AG04450 (cell line): Measurements from ENCODE around the gene OTOG. TPM values are rescaled to one million over a fixed set of nuclear protein-coding genes. Genes with fewer than 3 reads are reported as not detected.

Experiments
- CTCF ChIA-PET: fragments of 300-600, 350-600 bp; formaldehyde crosslinking; extraction: SDS; loops from one replicate; lab custom pipeline; 2022; ENCODE audit warnings: antibody characterized with exemption, inconsistent platforms; lab: Charles Lee
- POLR2A ChIA-PET: fragments of 350-600 bp; formaldehyde crosslinking; extraction: SDS; loops from one replicate; lab custom pipeline; 2021; ENCODE audit warnings: antibody characterized with exemption, inconsistent platforms; lab: Yijun Ruan, JAX
- DNase-seq: peaks from one replicate; pipeline ENCODE4 v3.0.0-alpha.2; 2011; ENCODE audit warnings: low read depth, low spot score
- H3K27ac ChIP-seq: one replicate; pipeline ENCODE4 v1.5.1; 2012; ENCODE audit warnings: low read depth, low read length, control low read depth
- H3K27me3 ChIP-seq: one replicate; pipeline ENCODE4 v1.6.0; 2012; ENCODE audit warnings: low read length; ENCODE audit not compliant: control insufficient read depth, insufficient read depth
- H3K4me3 ChIP-seq: 2 replicates; pipeline ENCODE4 v1.5.1; 2011; ENCODE audit warnings: mild to moderate bottlenecking, low read depth, low read length, control low read depth
- H3K9me3 ChIP-seq: 2 replicates; pipeline ENCODE4 v1.5.1; 2012; ENCODE audit warnings: low read length; ENCODE audit not compliant: control insufficient read depth, insufficient read depth
- CTCF ChIP-seq: IDR thresholded peaks from 2 replicates; pipeline ENCODE4 v1.5.1; 2011; ENCODE audit warnings: low read depth, low read length, control low read depth, inconsistent platforms
- polyA plus RNA-seq: library from polyadenylated mRNA; depleted of rRNA; stranded (reverse); fragments of >200 nt; gene quantifications from 2 replicates; pipeline ENCODE4 v1.2.3, GENCODE V29; 2011

Gene OTOG
- polyA plus RNA-seq, 1 experiment: not detected

GRCh38 chr11:17512101-17512500, 35.0 kb upstream of the OTOG start:
- POLR2A ChIA-PET: no interaction called here
- TF ChIP-seq CTCF: no peak
- CTCF ChIA-PET: interaction anchor here (1.3 to 3.3 kb wide), 2 partner anchors 16 to 128 kb away, joined by 5 to 16 read pairs; no protein-coding TSS in a partner anchor
- Histone ChIP-seq H3K4me3 (no peak overlapping the region), H3K27me3 (peaks cover 11% of the 10 kb centered on the region), H3K9me3 (no peaks in the 10 kb centered on the region), H3K27ac (no peak overlapping the region)
- no peak for DNase-seq

GRCh38 chr11:17513853-17514252, 33.2 kb upstream of the OTOG start:
- Histone ChIP-seq H3K9me3 (no peaks in the 10 kb centered on the region; the same call in 1 of the 2 replicates), H3K4me3 (no peak overlapping the region), H3K27ac (no peak overlapping the region), H3K27me3 (peaks cover 9% of the 10 kb centered on the region)
- no peak for DNase-seq
- ChIA-PET POLR2A (no interaction called here), CTCF (interaction anchor here (3.3 kb wide), 1 partner anchor 14 kb away, joined by 16 read pairs; no protein-coding TSS in a partner anchor)
- TF ChIP-seq CTCF: no peak

GRCh38 chr11:17514476-17514875, 32.6 kb upstream of the OTOG start:
- Histone ChIP-seq H3K27ac (no peak overlapping the region), H3K27me3 (peaks cover 7% of the 10 kb centered on the region), H3K4me3 (no peak overlapping the region), H3K9me3 (no peaks in the 10 kb centered on the region; the same call in 1 of the 2 replicates)
- ChIA-PET POLR2A (no interaction called here), CTCF (interaction anchor here (0.6 to 3.3 kb wide), 2 partner anchors 13 kb away, joined by 3 to 16 read pairs; no protein-coding TSS in a partner anchor)
- TF ChIP-seq CTCF: no peak
- DNase-seq: no peak

- TF ChIP-seq CTCF: no peak
- DNase-seq: no peak
- ChIA-PET CTCF (interaction anchor here (5.3 kb wide), 1 partner anchor 12 kb away, joined by 31 read pairs; no protein-coding TSS in a partner anchor), POLR2A (no interaction called here)
- H3K27ac ChIP-seq: no peak overlapping the region
- no peak overlapping the region for H3K4me3 ChIP-seq
- H3K27me3 ChIP-seq: peaks cover 7% of the 10 kb centered on the region
- no peaks in the 10 kb centered on the region; the same call in 1 of the 2 replicates for H3K9me3 ChIP-seq
Observed at GRCh38 chr11:17515443-17516176, 31.4 kb upstream of the OTOG start.

- Histone ChIP-seq H3K27ac (no peak overlapping the region), H3K27me3 (peaks cover 7% of the 10 kb centered on the region), H3K9me3 (no peaks in the 10 kb centered on the region; the same call in 1 of the 2 replicates), H3K4me3 (no peak overlapping the region)
- DNase-seq: no peak
- TF ChIP-seq CTCF: no peak
- ChIA-PET CTCF (interaction anchor here (5.3 kb wide), 1 partner anchor 11 kb away, joined by 31 read pairs; no protein-coding TSS in a partner anchor), POLR2A (no interaction called here)
Observed at GRCh38 chr11:17516551-17517150, 30.4 kb upstream of the OTOG start.
